Measurements from ENCODE around the gene COL18A1. TPM values are rescaled to one million over a fixed set of nuclear protein-coding genes. Genes with fewer than 3 reads are reported as not detected.
A peak's percentile ranks its signal among the peaks of the same experiment; 100 is the strongest.

COL18A1 gene
- total RNA-seq, 4 donors from 2014 or later: 124 to 224 (median 173) TPM

GRCh38 chr21:45430521-45431501, 25.8 kb downstream of the COL18A1 start:
- peak overlapping the region in 2 of 4 donors; percentile 47 to 54 for H3K27ac ChIP-seq
- DNase-seq (ENCODE audit: low spot score in 2 of 2): no peak
- no peaks in the 10 kb centered on the region for H3K9me3 ChIP-seq
- peaks cover 0 to 56% (median 14%) of the 10 kb centered on the region in 4 donors for H3K4me1 ChIP-seq
- no peaks in the 10 kb centered on the region for H3K27me3 ChIP-seq
- TF ChIP-seq EP300 (IDR thresholded peaks at IDR 0.05) (no peak), POLR2A (IDR thresholded peaks at IDR 0.05) (no peak), CTCF (IDR thresholded peaks at IDR 0.05) (no peak)
- H3K4me3 ChIP-seq: no peak overlapping the region
- H3K36me3 ChIP-seq: no peaks in the 10 kb centered on the region
- WGBS, 2 donors: 52 to 53% methylated on average over 33 to 41 of the region's 48 CpGs

- Histone ChIP-seq H3K4me1 (peaks cover 0 to 56% (median 14%) of the 10 kb centered on the region in 4 donors), H3K9me3 (no peaks in the 10 kb centered on the region), H3K4me3 (no peak overlapping the region), H3K27me3 (no peaks in the 10 kb centered on the region), H3K36me3 (no peaks in the 10 kb centered on the region), H3K27ac (peak overlapping the region in 2 of 4 donors; percentile 44 to 67)
- WGBS, 2 donors: 66 to 88% methylated on average over 8 to 12 of the region's 17 CpGs
- TF ChIP-seq EP300 (IDR thresholded peaks at IDR 0.05) (no peak), POLR2A (IDR thresholded peaks at IDR 0.05) (no peak), CTCF (IDR thresholded peaks at IDR 0.05) (no peak)
- DNase-seq (ENCODE audit: low spot score in 2 of 2): no peak
Measured at GRCh38 chr21:45431781-45432572, 27.0 kb downstream of the COL18A1 start.

GRCh38 chr21:45432575-45433255, 27.8 kb downstream of the COL18A1 start:
- peak in 1 of 2 donors; percentile 32 for DNase-seq (ENCODE audit: low spot score in 2 of 2)
- H3K9me3 ChIP-seq: no peaks in the 10 kb centered on the region
- peaks cover 0 to 51% (median 14%) of the 10 kb centered on the region in 4 donors for H3K4me1 ChIP-seq
- no peaks in the 10 kb centered on the region for H3K27me3 ChIP-seq
- H3K27ac ChIP-seq: peak overlapping the region in 3 of 4 donors; percentile 4 to 67 (median 44)
- 31% methylated on average over 13 to 15 of the region's 16 CpGs for WGBS, 2 donors
- no peak for TF ChIP-seq CTCF (IDR thresholded peaks at IDR 0.05)
- TF ChIP-seq POLR2A (IDR thresholded peaks at IDR 0.05): no peak
- peak in 1 of 2 donors; percentile 28 for TF ChIP-seq EP300 (IDR thresholded peaks at IDR 0.05)
- H3K4me3 ChIP-seq: no peak overlapping the region
- no peaks in the 10 kb centered on the region for H3K36me3 ChIP-seq

GRCh38 chr21:45433301-45433700, 28.3 kb downstream of the COL18A1 start:
- 65 to 67% methylated on average over 8 of the region's 8 CpGs for WGBS, 2 donors
- H3K4me1 ChIP-seq: peaks cover 0 to 49% (median 15%) of the 10 kb centered on the region in 4 donors

More at GRCh38 chr21:45433301-45433700, 28.3 kb downstream of the COL18A1 start:
- no peak for DNase-seq (ENCODE audit: low spot score in 2 of 2)
- H3K4me3 ChIP-seq: no peak overlapping the region
- H3K27me3 ChIP-seq: no peaks in the 10 kb centered on the region
- H3K36me3 ChIP-seq: no peaks in the 10 kb centered on the region
- peak overlapping the region in 3 of 4 donors; percentile 4 to 67 (median 44) for H3K27ac ChIP-seq
- TF ChIP-seq POLR2A (IDR thresholded peaks at IDR 0.05) (no peak), CTCF (IDR thresholded peaks at IDR 0.05) (no peak), EP300 (IDR thresholded peaks at IDR 0.05) (peak in 1 of 2 donors; percentile 11)
- no peaks in the 10 kb centered on the region for H3K9me3 ChIP-seq
